ENCODE data around the gene SECTM1.

The SECTM1 gene

GRCh38 chr17:82323514-82324234 lies 9.9 kb downstream of the SECTM1 start:
- Histone ChIP-seq H3K27me3 (ENCODE audit: control insufficient read depth, low read length) (peaks cover 8% of the 10 kb centered on the region), H3K27ac (ENCODE audit: low read depth, low read length) (no peak overlapping the region), H3K4me2 (ENCODE audit: low read length) (no peak overlapping the region), H3K79me2 (ENCODE audit: control insufficient read depth, low read length) (no peaks in the 10 kb centered on the region), H3F3A (ENCODE audit: control insufficient read depth, insufficient read depth) (peaks cover 4% of the 10 kb centered on the region), H3K4me1 (ENCODE audit: control insufficient read depth, low read length) (no peaks in the 10 kb centered on the region), H3K9me3 (ENCODE audit: control insufficient read depth, insufficient read depth, low read length) (peaks cover 15% of the 10 kb centered on the region), H3K36me3 (ENCODE audit: control insufficient read depth, low read length) (no peaks in the 10 kb centered on the region), H4K20me1 (ENCODE audit: control insufficient read depth, insufficient read depth, low read depth, low read length) (no peaks in the 10 kb centered on the region), H3K4me3 (ENCODE audit: low read length) (no peak overlapping the region), H3K9me2 (replicated peaks; ENCODE audit: control insufficient read depth, low read length) (no peaks in the 10 kb centered on the region)
- TF ChIP-seq CTCF (IDR thresholded peaks at IDR 0.05; ENCODE audit: low read depth, low read length, poor library complexity, severe bottlenecking): no peak
- no peak for TF ChIP-seq EZH2phosphoT487 (IDR thresholded peaks at IDR 0.05; ENCODE audit: borderline replicate concordance, low read length)

GRCh38 chr17:82322526-82323453 lies 10.8 kb downstream of the SECTM1 start:
- H3K27ac ChIP-seq (ENCODE audit: low read depth, low read length): no peak overlapping the region
- no peaks in the 10 kb centered on the region for H3K9me2 ChIP-seq (replicated peaks; ENCODE audit: control insufficient read depth, low read length)
- H3F3A ChIP-seq (ENCODE audit: control insufficient read depth, insufficient read depth): peaks cover 8% of the 10 kb centered on the region
- no peak overlapping the region for H3K4me3 ChIP-seq (ENCODE audit: low read length)
- no peaks in the 10 kb centered on the region for H3K36me3 ChIP-seq (ENCODE audit: control insufficient read depth, low read length)
- peaks cover 6% of the 10 kb centered on the region for H3K27me3 ChIP-seq (ENCODE audit: control insufficient read depth, low read length)
- no peak overlapping the region for H3K4me2 ChIP-seq (ENCODE audit: low read length)
- H3K4me1 ChIP-seq (ENCODE audit: control insufficient read depth, low read length): no peaks in the 10 kb centered on the region
- TF ChIP-seq EZH2phosphoT487 (IDR thresholded peaks at IDR 0.05; ENCODE audit: borderline replicate concordance, low read length) (no peak), CTCF (IDR thresholded peaks at IDR 0.05; ENCODE audit: low read depth, low read length, poor library complexity, severe bottlenecking) (no peak)
- H4K20me1 ChIP-seq (ENCODE audit: control insufficient read depth, insufficient read depth, low read depth, low read length): no peaks in the 10 kb centered on the region
- no peaks in the 10 kb centered on the region for H3K79me2 ChIP-seq (ENCODE audit: control insufficient read depth, low read length)
- H3K9me3 ChIP-seq (ENCODE audit: control insufficient read depth, insufficient read depth, low read length): peaks cover 24% of the 10 kb centered on the region

GRCh38 chr17:82321947-82322466 lies 11.6 kb downstream of the SECTM1 start:
- H3K9me2 ChIP-seq (replicated peaks; ENCODE audit: control insufficient read depth, low read length): no peaks in the 10 kb centered on the region
- no peaks in the 10 kb centered on the region for H3K79me2 ChIP-seq (ENCODE audit: control insufficient read depth, low read length)
- no peak overlapping the region for H3K4me2 ChIP-seq (ENCODE audit: low read length)
- H3F3A ChIP-seq (ENCODE audit: control insufficient read depth, insufficient read depth): peaks cover 8% of the 10 kb centered on the region
- H3K27ac ChIP-seq (ENCODE audit: low read depth, low read length): no peak overlapping the region
- peaks cover 27% of the 10 kb centered on the region for H3K9me3 ChIP-seq (ENCODE audit: control insufficient read depth, insufficient read depth, low read length)
- TF ChIP-seq CTCF (IDR thresholded peaks at IDR 0.05; ENCODE audit: low read depth, low read length, poor library complexity, severe bottlenecking): no peak
- no peak for TF ChIP-seq EZH2phosphoT487 (IDR thresholded peaks at IDR 0.05; ENCODE audit: borderline replicate concordance, low read length)
- no peak overlapping the region for H3K4me3 ChIP-seq (ENCODE audit: low read length)
- H3K27me3 ChIP-seq (ENCODE audit: control insufficient read depth, low read length): peaks cover 6% of the 10 kb centered on the region
- H4K20me1 ChIP-seq (ENCODE audit: control insufficient read depth, insufficient read depth, low read depth, low read length): no peaks in the 10 kb centered on the region
- H3K36me3 ChIP-seq (ENCODE audit: control insufficient read depth, low read length): no peaks in the 10 kb centered on the region
- H3K4me1 ChIP-seq (ENCODE audit: control insufficient read depth, low read length): no peaks in the 10 kb centered on the region

Data from DOHH2 (cell line).